ENCODE data around the gene KRTAP5-1.
"Not testable (repeated sequence)": the region's sequence is repeated elsewhere in the genome, so short reads cannot be mapped to it uniquely, and the experiment has no call there.

The KRTAP5-1 gene

GRCh38 chr11:1584661-1585370 lies at the start of gene KRTAP5-1:
Gene KRTAP5-1 (minus strand): TSS chr11:1585283. CDS start chr11:1585249, 34 bp downstream.
- H3K9me3 Mint-ChIP-seq (ENCODE audit: low read depth); H3K27ac Mint-ChIP-seq; H3K27me3 Mint-ChIP-seq; H3K36me3 Mint-ChIP-seq; H3K4me3 Mint-ChIP-seq: not testable (repeated sequence)
- H3K4me1 Mint-ChIP-seq (ENCODE audit: low read depth), result peaks cover 21% of the 10 kb centered on the region

- H3K27ac Mint-ChIP-seq, result no peak overlapping the region
- H3K27me3 Mint-ChIP-seq, result peaks cover 17% of the 10 kb centered on the region
- peaks cover 6% of the 10 kb centered on the region for H3K4me1 Mint-ChIP-seq (ENCODE audit: low read depth)
- H3K36me3 Mint-ChIP-seq, result no peaks in the 10 kb centered on the region
- no peaks in the 10 kb centered on the region for H3K9me3 Mint-ChIP-seq (ENCODE audit: low read depth)
- H3K4me3 Mint-ChIP-seq, result no peak overlapping the region
Measured at GRCh38 chr11:1633864-1634263, 48.8 kb upstream of the KRTAP5-1 start.

- Mint-ChIP-seq H3K9me3 (ENCODE audit: low read depth) (no peaks in the 10 kb centered on the region), H3K36me3 (no peaks in the 10 kb centered on the region), H3K4me3 (no peak overlapping the region), H3K27me3 (peaks cover 18% of the 10 kb centered on the region), H3K27ac (no peak overlapping the region), H3K4me1 (ENCODE audit: low read depth) (peaks cover 8% of the 10 kb centered on the region)
Measured at GRCh38 chr11:1632053-1632714, 47.1 kb upstream of the KRTAP5-1 start.

GRCh38 chr11:1631066-1631568 lies 46.0 kb upstream of the KRTAP5-1 start:
- Mint-ChIP-seq H3K27ac (no peak overlapping the region), H3K9me3 (ENCODE audit: low read depth) (no peaks in the 10 kb centered on the region), H3K4me3 (no peak overlapping the region), H3K4me1 (ENCODE audit: low read depth) (peaks cover 8% of the 10 kb centered on the region), H3K27me3 (peaks cover 18% of the 10 kb centered on the region), H3K36me3 (no peaks in the 10 kb centered on the region)

- Mint-ChIP-seq H3K4me1 (ENCODE audit: low read depth) (peaks cover 8% of the 10 kb centered on the region), H3K27ac (no peak overlapping the region), H3K9me3 (ENCODE audit: low read depth) (no peaks in the 10 kb centered on the region), H3K36me3 (no peaks in the 10 kb centered on the region), H3K27me3 (peaks cover 18% of the 10 kb centered on the region), H3K4me3 (no peak overlapping the region)
Measured at GRCh38 chr11:1630271-1630670, 45.2 kb upstream of the KRTAP5-1 start.

GRCh38 chr11:1629326-1630185 lies 44.5 kb upstream of the KRTAP5-1 start, which contains the start of gene KRTAP5-5:
Gene KRTAP5-5 (plus strand): TSS chr11:1629775. CDS start chr11:1629841, 66 bp downstream.
- Mint-ChIP-seq H3K4me1 (ENCODE audit: low read depth) (peaks cover 8% of the 10 kb centered on the region), H3K27me3 (peaks cover 18% of the 10 kb centered on the region), H3K4me3 (no peak within 1 kb of the TSS), H3K9me3 (ENCODE audit: low read depth) (no peaks in the 10 kb centered on the region), H3K27ac (no peak within 1 kb of the TSS), H3K36me3 (no peaks in the 10 kb centered on the region)

- peaks cover 8% of the 10 kb centered on the region for H3K4me1 Mint-ChIP-seq (ENCODE audit: low read depth)
- peaks cover 18% of the 10 kb centered on the region for H3K27me3 Mint-ChIP-seq
- H3K36me3 Mint-ChIP-seq, result no peaks in the 10 kb centered on the region
- H3K4me3 Mint-ChIP-seq, result no peak overlapping the region
- no peaks in the 10 kb centered on the region for H3K9me3 Mint-ChIP-seq (ENCODE audit: low read depth)
- H3K27ac Mint-ChIP-seq, result no peak overlapping the region
Measured at GRCh38 chr11:1628506-1629325, 43.6 kb upstream of the KRTAP5-1 start.

- Mint-ChIP-seq H3K27me3 (peaks cover 9% of the 10 kb centered on the region), H3K27ac (no peak overlapping the region), H3K9me3 (ENCODE audit: low read depth) (no peaks in the 10 kb centered on the region), H3K36me3 (no peaks in the 10 kb centered on the region), H3K4me1 (ENCODE audit: low read depth) (peaks cover 3% of the 10 kb centered on the region), H3K4me3 (no peak overlapping the region)
Measured at GRCh38 chr11:1625541-1625940, 40.5 kb upstream of the KRTAP5-1 start.

GRCh38 chr11:1624621-1625020 lies 39.5 kb upstream of the KRTAP5-1 start:
- H3K4me1 Mint-ChIP-seq (ENCODE audit: low read depth), result peaks cover 3% of the 10 kb centered on the region
- H3K9me3 Mint-ChIP-seq (ENCODE audit: low read depth), result no peaks in the 10 kb centered on the region
- H3K27ac Mint-ChIP-seq, result no peak overlapping the region
- H3K27me3 Mint-ChIP-seq, result peaks cover 11% of the 10 kb centered on the region
- no peaks in the 10 kb centered on the region for H3K36me3 Mint-ChIP-seq
- H3K4me3 Mint-ChIP-seq, result no peak overlapping the region

- H3K4me1 Mint-ChIP-seq (ENCODE audit: low read depth), result peaks cover 3% of the 10 kb centered on the region
Measured at GRCh38 chr11:1623716-1624115, 38.6 kb upstream of the KRTAP5-1 start.

GRCh38 chr11:1622086-1622485 lies 37.0 kb upstream of the KRTAP5-1 start, which contains the start of gene KRTAP5-4:
Gene KRTAP5-4 (minus strand): TSS chr11:1622138. CDS start chr11:1622093, 45 bp downstream.
- H3K4me3 Mint-ChIP-seq, result no peak within 1 kb of the TSS

More at GRCh38 chr11:1623716-1624115, 38.6 kb upstream of the KRTAP5-1 start:
- H3K36me3 Mint-ChIP-seq, result no peaks in the 10 kb centered on the region
- peaks cover 9% of the 10 kb centered on the region for H3K27me3 Mint-ChIP-seq
- no peak overlapping the region for H3K27ac Mint-ChIP-seq
- H3K9me3 Mint-ChIP-seq (ENCODE audit: low read depth), result no peaks in the 10 kb centered on the region
- H3K4me3 Mint-ChIP-seq, result no peak overlapping the region

GRCh38 chr11:1619449-1619848 lies 34.4 kb upstream of the KRTAP5-1 start:
- no peak overlapping the region for H3K27ac Mint-ChIP-seq
- H3K4me1 Mint-ChIP-seq (ENCODE audit: low read depth), result peaks cover 5% of the 10 kb centered on the region
- peaks cover 32% of the 10 kb centered on the region for H3K27me3 Mint-ChIP-seq
- H3K36me3 Mint-ChIP-seq, result no peaks in the 10 kb centered on the region
- no peak overlapping the region for H3K4me3 Mint-ChIP-seq
- no peaks in the 10 kb centered on the region for H3K9me3 Mint-ChIP-seq (ENCODE audit: low read depth)

More at GRCh38 chr11:1622086-1622485, 37.0 kb upstream of the KRTAP5-1 start, which contains the start of gene KRTAP5-4:
- peaks cover 15% of the 10 kb centered on the region for H3K27me3 Mint-ChIP-seq
- no peaks in the 10 kb centered on the region for H3K36me3 Mint-ChIP-seq
- peaks cover 5% of the 10 kb centered on the region for H3K4me1 Mint-ChIP-seq (ENCODE audit: low read depth)
- no peaks in the 10 kb centered on the region for H3K9me3 Mint-ChIP-seq (ENCODE audit: low read depth)
- no peak within 1 kb of the TSS for H3K27ac Mint-ChIP-seq

- Mint-ChIP-seq H3K4me1 (ENCODE audit: low read depth) (peaks cover 5% of the 10 kb centered on the region), H3K9me3 (ENCODE audit: low read depth) (no peaks in the 10 kb centered on the region), H3K27me3 (peaks cover 32% of the 10 kb centered on the region), H3K4me3 (no peak overlapping the region), H3K27ac (no peak overlapping the region), H3K36me3 (no peaks in the 10 kb centered on the region)
Measured at GRCh38 chr11:1618231-1618630, 33.1 kb upstream of the KRTAP5-1 start.

GRCh38 chr11:1608363-1608762 lies 23.3 kb upstream of the KRTAP5-1 start, which contains the start of gene KRTAP5-3:
Gene KRTAP5-3 (minus strand): TSS chr11:1608463. CDS start chr11:1608385, 78 bp downstream.
- H3K9me3 Mint-ChIP-seq (ENCODE audit: low read depth), result no peaks in the 10 kb centered on the region
- no peaks in the 10 kb centered on the region for H3K36me3 Mint-ChIP-seq

More at GRCh38 chr11:1608363-1608762, 23.3 kb upstream of the KRTAP5-1 start, which contains the start of gene KRTAP5-3:
- H3K27ac Mint-ChIP-seq, result no peak within 1 kb of the TSS
- H3K4me3 Mint-ChIP-seq, result no peak within 1 kb of the TSS
- peaks cover 11% of the 10 kb centered on the region for H3K27me3 Mint-ChIP-seq
- H3K4me1 Mint-ChIP-seq (ENCODE audit: low read depth), result no peaks in the 10 kb centered on the region

Measured in activated naive CD8-positive, alpha-beta T cell (primary cell).